ENCODE measurements around the gene SYNRG.
A peak's percentile ranks its signal among the peaks of the same experiment; 100 is the strongest.
"Not testable (repeated sequence)": the region's sequence is repeated elsewhere in the genome, so short reads cannot be mapped to it uniquely, and the experiment has no call there.

Gene SYNRG

GRCh38 chr17:37541880-37542660 lies 67.1 kb downstream of the SYNRG start:
- no peak for DNase-seq

DNA sequence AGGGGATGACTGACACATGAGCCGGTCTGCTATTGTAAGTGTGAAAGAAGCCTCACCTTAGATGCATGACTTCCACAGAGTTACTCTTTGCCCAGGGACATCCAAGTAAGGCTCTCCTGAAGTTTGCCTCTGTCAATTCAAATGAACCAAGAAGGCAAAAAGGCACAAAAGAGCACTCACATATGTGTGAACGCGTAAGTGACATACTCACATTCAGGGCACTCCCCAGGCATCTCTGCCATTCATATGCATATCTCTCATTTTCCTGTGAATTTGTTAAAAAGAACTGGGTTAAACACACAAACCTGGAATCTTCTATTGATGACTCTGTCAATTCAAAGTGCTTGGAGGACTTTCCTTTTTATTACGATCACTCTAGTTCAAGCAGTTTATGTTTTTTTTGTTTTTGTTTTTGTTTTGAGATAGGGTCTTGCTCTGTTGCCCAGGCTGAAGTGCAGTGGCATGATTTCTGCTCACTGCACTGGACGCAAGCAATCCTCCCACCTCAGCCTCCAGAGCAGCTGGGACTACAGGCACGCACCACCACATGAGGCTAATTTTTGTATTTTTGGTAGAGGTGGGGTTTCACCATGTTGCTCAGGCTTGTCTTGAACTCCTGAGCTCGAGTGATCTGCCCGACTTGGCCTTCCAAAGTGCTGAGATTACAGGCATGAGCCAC lies 70.1 kb downstream of the SYNRG start:
- no peak for DNase-seq

DNA sequence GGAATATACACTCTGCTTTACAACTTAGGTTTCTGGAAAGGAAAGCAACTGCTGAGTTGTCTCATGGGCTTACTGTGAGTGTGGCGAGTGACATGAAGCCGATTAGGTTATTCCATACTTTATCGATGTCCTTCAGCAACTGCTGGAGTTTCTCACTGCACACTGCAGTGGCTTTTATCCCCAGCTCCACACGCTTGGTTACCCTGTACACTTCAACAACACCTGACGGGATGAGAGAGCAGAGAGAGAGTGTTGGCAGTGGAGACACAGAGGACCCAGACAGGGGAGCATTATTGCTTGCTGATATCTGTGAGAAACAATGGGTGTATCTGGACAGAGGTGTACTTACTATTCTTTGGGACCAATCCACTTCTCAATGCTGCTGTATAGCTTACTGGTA lies 73.3 kb downstream of the SYNRG start:
- DNase-seq = no peak

GRCh38 chr17:37532756-37533155 lies 76.5 kb downstream of the SYNRG start:
- no peak for DNase-seq

DNA sequence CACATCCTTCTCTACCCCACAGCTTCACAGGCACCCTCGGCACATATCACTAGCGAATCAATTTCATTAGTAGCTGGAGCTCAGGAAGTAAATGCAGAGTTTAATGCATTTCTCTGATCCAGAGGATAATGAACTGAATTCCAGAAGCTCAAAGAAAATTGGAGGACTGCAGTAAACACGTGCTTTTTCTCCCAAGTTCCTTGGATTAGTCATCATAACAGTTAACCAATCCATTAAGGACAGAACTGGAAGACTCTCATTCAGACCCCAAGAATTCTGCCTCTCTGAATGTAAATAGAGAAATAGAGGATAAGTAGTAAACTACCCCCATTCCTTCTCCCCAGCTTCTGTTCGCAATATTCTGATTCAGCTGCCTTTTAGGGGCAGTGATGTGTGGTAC lies 78.8 kb downstream of the SYNRG start:
- DNase-seq = no peak

DNA sequence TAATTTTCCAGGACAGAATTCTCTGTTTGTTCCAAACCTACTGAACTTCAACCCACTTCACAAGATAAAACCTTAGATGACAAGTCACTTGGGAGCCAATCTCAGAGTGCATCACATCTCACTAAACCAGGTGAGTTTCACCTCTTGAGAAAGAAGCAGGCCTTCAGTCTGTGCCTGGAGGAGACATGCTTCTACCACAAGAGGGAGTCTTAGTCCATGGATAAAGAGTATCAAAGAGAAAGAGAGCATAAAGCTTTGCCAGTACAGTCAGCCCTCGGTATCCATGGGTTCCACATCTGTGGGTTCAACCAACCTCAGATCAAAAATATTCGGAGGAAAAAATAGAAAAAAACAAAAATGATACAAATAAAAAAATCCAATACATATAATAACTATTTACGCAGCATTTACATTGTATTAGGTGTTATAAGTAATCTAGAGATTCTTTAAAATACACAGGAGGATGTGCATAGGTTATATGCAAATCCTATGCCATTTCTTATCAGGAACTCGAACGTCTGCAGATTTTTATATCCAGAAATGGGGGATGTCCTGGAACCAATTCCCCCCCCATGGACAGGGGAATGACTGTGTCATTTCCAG lies 81.9 kb downstream of the SYNRG start:
- no peak for DNase-seq

DNA sequence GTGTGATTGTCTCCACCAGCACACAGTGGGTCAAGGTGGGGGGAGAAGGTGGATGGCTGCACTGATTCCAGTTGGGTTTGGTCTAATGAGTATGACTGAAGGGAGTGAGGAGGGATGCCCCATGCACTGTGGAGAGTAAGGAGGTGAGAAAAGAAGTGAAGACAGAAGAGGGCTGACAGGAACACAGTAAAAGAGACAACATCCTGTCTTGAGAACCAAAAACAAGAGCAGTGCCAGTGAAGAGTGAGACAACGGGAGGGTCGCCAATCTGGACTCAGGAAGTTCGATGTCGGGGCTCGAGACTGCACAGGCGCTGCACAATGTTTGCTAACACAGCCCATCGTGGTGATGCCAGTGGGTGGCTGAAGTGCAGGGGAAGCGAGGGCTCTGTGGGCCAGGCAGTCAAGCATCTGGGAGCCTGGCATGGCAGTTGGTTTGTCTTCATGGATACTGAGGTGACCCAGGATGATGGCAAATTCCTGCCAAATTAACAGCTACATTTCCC lies 85.5 kb downstream of the SYNRG start:
- no peak for DNase-seq

DNA sequence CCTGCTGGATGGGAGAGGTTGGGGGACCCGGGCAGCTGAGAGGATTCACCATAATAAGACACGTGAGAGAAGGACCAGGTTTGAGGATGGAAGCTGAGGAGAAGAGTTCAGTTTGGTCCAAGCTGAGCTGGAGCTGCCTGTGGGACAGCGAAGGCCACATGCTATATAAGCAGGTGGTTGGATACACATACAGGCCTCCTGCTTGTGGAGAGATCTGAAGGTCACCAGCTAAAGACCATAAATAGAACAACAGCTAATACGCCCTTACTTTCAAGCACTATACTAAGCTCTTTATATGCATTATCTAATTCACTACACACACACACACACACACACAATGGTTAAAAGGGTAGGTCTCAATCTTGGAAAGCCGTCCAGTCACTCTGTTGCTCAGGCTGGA lies 87.4 kb downstream of the SYNRG start:
- DNase-seq = no peak

- no peak for DNase-seq
Observed at GRCh38 chr17:37520174-37520573, 89.0 kb downstream of the SYNRG start.

DNA sequence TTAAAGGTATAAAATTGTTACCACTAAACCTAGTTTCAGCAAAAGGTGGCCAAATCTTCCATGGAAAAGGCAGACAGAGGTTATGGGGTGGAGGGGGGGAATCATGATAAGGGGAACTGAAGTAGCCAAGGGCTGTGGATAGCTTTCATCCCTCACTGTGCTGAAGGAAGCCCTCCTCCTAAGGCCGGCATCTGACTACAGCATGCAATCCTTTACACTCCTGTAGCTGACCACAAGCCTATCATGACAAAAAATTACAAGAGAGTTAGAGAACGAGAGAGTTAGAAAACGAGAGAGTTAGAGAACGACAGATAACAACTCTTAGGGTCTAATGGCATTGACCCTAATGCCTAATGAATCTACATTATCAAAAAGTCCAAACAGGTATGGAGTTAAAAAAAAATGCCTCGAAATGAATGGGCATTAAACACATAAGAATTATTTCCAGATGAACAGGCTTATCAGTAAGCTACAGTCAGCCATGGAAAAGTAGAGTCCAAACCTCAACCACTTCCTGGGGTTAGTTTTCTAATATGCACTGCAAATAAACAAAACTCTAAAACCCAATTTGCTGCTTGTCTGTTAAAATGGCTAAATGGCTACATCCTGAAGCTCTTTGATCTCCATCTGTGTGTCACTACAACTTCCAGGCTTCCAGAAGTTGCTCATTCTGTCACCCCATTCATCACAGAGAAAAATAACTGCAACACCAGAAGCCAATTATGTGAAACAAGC lies 89.8 kb downstream of the SYNRG start:
- no peak for DNase-seq

- no peak for DNase-seq
Observed at GRCh38 chr17:37518826-37519225, 90.4 kb downstream of the SYNRG start.

- DNase-seq = no peak
Observed at GRCh38 chr17:37517881-37518280, 91.3 kb downstream of the SYNRG start.

GRCh38 chr17:37516127-37516571 lies 93.1 kb downstream of the SYNRG start:
- DNase-seq = no peak

DNA sequence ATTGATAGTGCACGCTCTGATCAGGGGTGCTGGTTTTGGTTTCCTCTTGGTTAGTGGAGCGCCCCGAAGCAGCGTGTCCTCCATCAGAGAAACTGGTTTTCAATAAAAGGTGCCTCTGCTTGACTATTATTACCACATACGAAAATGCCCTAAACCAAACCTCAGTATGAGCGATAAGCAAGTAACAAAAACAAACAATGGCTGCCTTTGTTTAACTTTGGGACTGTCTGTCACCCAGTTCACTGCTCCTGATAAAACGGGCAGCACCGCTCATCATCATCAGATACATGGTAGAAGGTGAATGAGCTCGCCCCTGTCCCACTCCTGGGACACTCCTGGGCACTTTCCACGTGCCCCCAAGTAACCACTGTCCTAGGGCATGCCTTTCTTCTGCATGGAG lies 95.5 kb downstream of the SYNRG start:
- DNase-seq = no peak

DNA sequence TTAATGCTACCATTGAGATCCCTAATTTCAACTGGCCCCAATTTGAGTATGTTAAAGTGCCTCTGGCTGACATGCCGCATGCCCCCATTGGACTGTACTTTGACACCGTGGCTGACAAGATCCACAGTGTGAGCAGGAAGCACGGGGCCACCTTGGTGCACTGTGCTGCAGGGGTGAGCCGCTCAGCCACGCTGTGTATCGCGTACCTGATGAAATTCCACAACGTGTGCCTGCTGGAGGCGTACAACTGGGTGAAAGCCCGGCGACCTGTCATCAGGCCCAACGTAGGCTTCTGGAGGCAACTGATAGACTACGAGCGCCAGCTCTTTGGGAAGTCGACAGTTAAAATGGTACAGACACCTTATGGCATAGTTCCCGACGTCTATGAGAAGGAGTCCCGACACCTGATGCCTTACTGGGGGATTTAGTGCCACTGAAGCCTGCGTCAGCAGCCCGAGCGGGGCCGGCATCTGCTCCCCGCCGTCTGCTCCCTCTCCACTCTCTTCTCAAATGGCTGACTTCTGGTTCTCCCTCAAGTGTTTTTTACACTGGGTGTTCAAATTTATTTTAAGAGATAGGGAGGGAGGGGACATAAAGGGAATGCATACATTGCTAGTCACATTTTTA lies 96.7 kb downstream of the SYNRG start:
- DNase-seq = no peak

GRCh38 chr17:37511642-37512041 lies 97.6 kb downstream of the SYNRG start:
- not testable (repeated sequence) for DNase-seq

DNA sequence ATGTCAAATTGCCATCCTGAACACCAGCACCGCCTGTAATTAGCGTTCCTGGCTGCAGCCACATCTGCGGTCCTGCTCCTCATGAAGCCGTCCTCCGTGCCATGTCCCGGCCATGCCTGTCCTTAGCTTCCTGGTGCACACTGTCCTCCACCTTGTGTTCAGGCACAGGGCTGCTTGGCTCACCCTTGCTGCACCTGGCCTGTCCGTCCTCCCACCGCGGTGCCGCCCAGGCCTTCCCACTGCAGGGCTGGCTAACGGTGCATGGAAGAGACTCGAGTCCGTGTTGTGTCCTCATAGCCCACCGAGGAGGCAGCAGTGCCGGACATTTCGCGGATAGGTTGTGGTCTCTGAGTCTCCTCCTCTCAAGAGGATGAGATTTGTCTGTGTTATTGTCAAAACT lies 99.2 kb downstream of the SYNRG start:
- no peak for DNase-seq

DNA sequence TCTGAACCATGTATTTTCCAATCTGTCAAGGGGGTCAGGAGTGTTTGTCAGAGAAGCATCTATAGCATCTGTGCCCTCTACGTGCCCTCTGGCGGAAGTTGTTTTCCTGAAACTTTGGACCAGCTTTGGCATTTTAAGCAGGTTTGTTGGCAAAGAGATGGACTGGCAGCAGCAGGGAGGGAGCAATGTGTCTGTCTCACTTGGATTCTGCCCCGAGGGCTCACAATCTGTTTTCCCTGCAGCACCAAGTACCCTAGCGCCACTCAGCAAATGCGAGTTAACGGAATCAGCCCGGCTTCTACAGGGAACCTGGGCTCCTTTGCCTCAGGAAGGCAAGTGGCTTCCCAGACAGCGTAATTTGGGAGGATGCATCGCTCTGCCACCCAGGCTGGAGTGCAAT lies 102.1 kb downstream of the SYNRG start:
- DNase-seq = no peak

DNA sequence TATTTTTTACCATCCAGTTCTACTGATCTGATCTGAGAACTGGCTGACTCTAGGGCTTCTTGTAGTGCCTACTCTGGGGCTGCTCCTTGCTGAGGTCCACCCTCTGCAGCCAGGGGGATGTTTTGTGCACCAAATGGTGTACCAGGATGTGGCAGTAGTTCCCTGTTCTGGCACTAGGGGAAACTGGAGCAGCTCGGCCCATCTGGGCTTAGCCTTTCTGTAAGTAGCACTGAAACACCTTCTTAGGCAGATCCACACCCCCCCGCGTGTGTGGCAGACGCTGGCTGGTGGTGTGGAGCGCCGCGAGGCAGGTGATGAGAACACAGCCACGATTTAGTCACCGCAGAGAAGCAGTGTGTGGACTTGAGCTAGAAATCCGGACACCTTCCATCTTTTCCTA lies 102.5 kb downstream of the SYNRG start:
- DNase-seq = peak; percentile 23

- DNase-seq = no peak
Observed at GRCh38 chr17:37505333-37505732, 103.9 kb downstream of the SYNRG start.

DNA sequence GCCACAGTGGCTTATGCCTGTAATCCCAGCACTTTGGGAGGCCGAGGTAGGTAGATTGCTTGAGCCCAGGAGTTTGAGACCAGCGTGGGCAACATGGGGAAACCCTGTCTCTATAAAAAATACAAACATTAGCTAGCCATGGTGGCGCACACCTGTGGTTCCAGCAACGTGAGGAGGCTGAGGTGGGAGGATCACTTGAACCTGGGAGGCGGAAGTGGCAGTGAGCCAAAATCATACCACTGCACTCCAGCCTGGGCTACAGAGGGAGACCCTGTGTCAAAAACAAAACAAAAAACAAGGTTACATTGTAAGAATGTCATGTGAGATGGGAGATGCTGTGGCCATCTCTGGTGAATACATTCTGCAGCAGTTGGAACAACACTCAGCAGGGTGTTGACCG lies 106.1 kb downstream of the SYNRG start:
- DNase-seq = no peak

DNA sequence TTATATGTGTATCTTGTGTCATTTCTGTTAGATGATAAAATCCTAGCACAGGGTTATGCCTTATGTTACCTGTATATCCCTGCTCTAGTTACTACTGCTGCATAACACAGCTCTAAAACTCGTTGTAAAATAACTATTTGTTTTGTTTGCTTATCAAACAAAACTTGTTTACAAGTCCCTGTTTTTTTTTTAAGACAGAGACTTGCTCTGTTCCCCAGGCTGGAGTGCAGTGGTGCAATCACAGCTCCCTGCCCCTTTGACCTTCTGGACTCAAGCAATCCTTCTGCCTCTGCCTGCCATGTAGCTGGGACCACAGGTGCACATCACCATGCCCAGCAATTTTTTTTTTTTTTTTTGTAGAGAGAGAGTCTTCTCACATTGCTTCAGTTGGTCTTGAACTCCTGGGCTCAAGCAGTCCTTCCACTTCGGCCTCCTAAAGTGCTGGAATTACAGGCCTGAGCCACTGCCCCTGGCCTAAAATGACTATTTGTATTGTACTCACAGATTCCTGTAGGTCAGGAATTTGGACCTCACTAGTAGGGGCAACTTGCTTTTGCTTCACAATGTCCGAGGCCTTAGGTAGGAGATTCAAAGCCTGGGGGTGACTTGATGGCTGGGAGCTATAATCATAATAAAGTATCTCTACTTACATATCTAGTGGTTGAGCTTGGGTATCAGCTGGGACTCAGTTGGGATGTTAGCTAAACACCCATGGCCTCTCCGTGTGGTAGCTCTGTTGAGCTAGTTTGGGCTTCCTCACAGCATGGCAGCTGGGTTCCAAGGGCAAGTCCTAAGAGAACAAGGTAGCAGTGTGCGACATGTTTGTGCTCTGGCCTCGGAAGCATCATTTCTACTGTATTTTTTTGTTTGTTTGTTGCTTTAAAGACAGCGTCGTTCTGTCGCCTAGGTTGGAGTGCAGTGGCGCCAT lies 106.9 kb downstream of the SYNRG start:
- DNase-seq = no peak
